HCT116 (cell line): ENCODE data around the gene SMAD7. TPM values are rescaled to one million over a fixed set of nuclear protein-coding genes. Genes with fewer than 3 reads are reported as not detected.

ENCODE experiments used
- ATAC-seq: fragments of 200-7000 bp; cut with Tn5 transposase; 2 replicates; pipeline ENCODE4 v1.9.1; 2020; ENCODE audit warnings: mild to moderate bottlenecking, moderate library complexity
- BruUV-seq: library from RNA; stranded (reverse); fragments of 400-500 nt; replicated peaks from 2 replicates; lab custom pipeline; 2021; lab: Mats Ljungman, UMichigan
- CTCF ChIA-PET: fragments of 300-600 bp; sonication (Branson Sonifier 250); formaldehyde crosslinking; loops from one replicate; lab custom pipeline; 2021; ENCODE audit warnings: antibody characterized with exemption; lab: Charles Lee
- POLR2A ChIA-PET: fragments of 300-600, 350-600 bp; sonication (Branson Sonifier 250); formaldehyde crosslinking; loops from one replicate; lab custom pipeline; 2021; ENCODE audit warnings: antibody characterized with exemption; lab: Charles Lee
- RAD21 ChIA-PET, 2 experiments: fragments of 300-600 bp; sonication (Branson Sonifier 250); formaldehyde crosslinking; loops; one replicate each; lab custom pipeline; 2023; ENCODE audit warnings: low total read pairs in 2 of 2; ENCODE audit not compliant: uncharacterized antibody in 2 of 2, unreplicated experiment in 2 of 2, low non-redundant PET in 1 of 2; lab: Charles Lee
- DNase-seq: peaks from one replicate; pipeline ENCODE4 v3.0.0-alpha.2; 2010; ENCODE audit warnings: low read depth, low spot score
- H2AFZ ChIP-seq: fragments of 200-600 bp; shearing (Covaris generic), sonication (generic); 2 replicates; pipeline ENCODE4 v1.6.1; 2017; ENCODE audit warnings: low read depth, mixed run types, mixed read lengths, antibody characterized with exemption, low read length; ENCODE audit not compliant: poor library complexity, severe bottlenecking
- H3K27ac ChIP-seq: 2 replicates; pipeline ENCODE4 v1.5.1; 2012; ENCODE audit warnings: low read depth, low read length
- H3K27me3 ChIP-seq: fragments of 200-600 bp; sonication (generic); 2 replicates; pipeline ENCODE4 v1.6.1; 2016; ENCODE audit warnings: mixed run types, low read length, mixed read lengths; ENCODE audit not compliant: insufficient read depth
- H3K36me3 ChIP-seq, 2 experiments: fragments of 200-500 bp in 1 of 2; fragments of 200-600 bp in 1 of 2; sonication (Bioruptor generic) in 1 of 2; sonication (generic) in 1 of 2; 2 replicates each; pipeline versions ENCODE4 v1.5.1 to v1.6.1; 2014 to 2016; ENCODE audit warnings: low read length in 2 of 2, inconsistent platforms in 1 of 2, mixed read lengths in 1 of 2, mixed run types in 1 of 2; ENCODE audit not compliant: insufficient read depth in 2 of 2, control insufficient read depth in 1 of 2
- H3K4me1 ChIP-seq, 2 experiments: fragments of 200-600 bp in 1 of 2; sonication (generic) in 1 of 2; 2 replicates each; pipeline versions ENCODE4 v1.5.1 to v1.6.1; 2012 to 2017; ENCODE audit warnings: low read length in 2 of 2, inconsistent platforms in 1 of 2, mild to moderate bottlenecking in 1 of 2, mixed read lengths in 1 of 2, mixed run types in 1 of 2, moderate library complexity in 1 of 2; ENCODE audit not compliant: insufficient read depth in 2 of 2, control insufficient read depth in 1 of 2
- H3K4me2 ChIP-seq: fragments of 200-600 bp; sonication (generic); 2 replicates; pipeline ENCODE4 v1.6.1; 2017; ENCODE audit warnings: mixed run types, low read length, mixed read lengths
- H3K4me3 ChIP-seq, 2 experiments: fragments of 200-600 bp in 1 of 2; sonication (generic) in 1 of 2; replicated peaks in 1 of 2; 2 replicates each; pipeline ENCODE4 v1.5.1; 2011 to 2016; ENCODE audit warnings: low read length in 2 of 2, control low read depth in 1 of 2, low read depth in 1 of 2, mild to moderate bottlenecking in 1 of 2, mixed read lengths in 1 of 2, mixed run types in 1 of 2
- H3K79me2 ChIP-seq: fragments of 200-600 bp; sonication (generic); 2 replicates; pipeline ENCODE4 v1.6.1; 2017; ENCODE audit warnings: mild to moderate bottlenecking, mixed run types, low read length, moderate library complexity, mixed read lengths; ENCODE audit not compliant: insufficient read depth
- H3K9ac ChIP-seq: fragments of 200-600 bp; sonication (generic); 2 replicates; pipeline ENCODE4 v1.6.1; 2016; ENCODE audit warnings: low read length, mixed read lengths
- H3K9me2 ChIP-seq: fragments of 200-600 bp; sonication (generic), shearing (Covaris generic); 2 replicates; pipeline ENCODE4 v1.6.1; 2017; ENCODE audit warnings: mixed run types, mild to moderate bottlenecking, moderate library complexity; ENCODE audit not compliant: insufficient read depth
- H3K9me3 ChIP-seq, 2 experiments: fragments of 200-500 bp in 1 of 2; fragments of 200-600 bp in 1 of 2; sonication (Bioruptor generic) in 1 of 2; sonication (generic) in 1 of 2; 2 replicates each; pipeline ENCODE4 v1.6.1; 2014 to 2017; ENCODE audit warnings: low read length in 2 of 2, mixed read lengths in 2 of 2, inconsistent platforms in 1 of 2, low read depth in 1 of 2, mild to moderate bottlenecking in 1 of 2, mixed run types in 1 of 2, moderate library complexity in 1 of 2; ENCODE audit not compliant: control insufficient read depth in 1 of 2, insufficient read depth in 1 of 2
- H4K20me1 ChIP-seq: fragments of 200-600 bp; sonication (generic), shearing (Covaris generic); 2 replicates; pipeline ENCODE4 v1.6.1; 2017; ENCODE audit warnings: mixed run types, mild to moderate bottlenecking, moderate library complexity; ENCODE audit not compliant: insufficient read depth
- CBX3 ChIP-seq: IDR thresholded peaks from 2 replicates; pipeline ENCODE4 v1.6.1; 2012; ENCODE audit warnings: low read depth
- CEBPB ChIP-seq: IDR thresholded peaks from 2 replicates; pipeline ENCODE4 v1.6.1; 2012; ENCODE audit warnings: low read depth
- ELF1 ChIP-seq: IDR thresholded peaks from 2 replicates; pipeline ENCODE4 v1.6.1; 2012; ENCODE audit warnings: low read depth, borderline replicate concordance
- POLR2A ChIP-seq: IDR thresholded peaks from 2 replicates; pipeline ENCODE4 v1.7.0; 2011; ENCODE audit warnings: borderline replicate concordance; ENCODE audit not compliant: insufficient read depth, insufficient read length; ENCODE audit errors: extremely low read depth
- POLR2AphosphoS5 ChIP-seq: IDR thresholded peaks from 2 replicates; pipeline ENCODE4 v1.6.1; 2011; ENCODE audit warnings: mild to moderate bottlenecking, low read depth, low read length, moderate library complexity
- SIN3A ChIP-seq: IDR thresholded peaks from 2 replicates; pipeline ENCODE4 v1.6.1; 2012; ENCODE audit warnings: low read depth
- TCF7L2 ChIP-seq: IDR thresholded peaks from 2 replicates; pipeline ENCODE4 v1.7.0; 2011; ENCODE audit warnings: borderline replicate concordance, inconsistent platforms; ENCODE audit not compliant: insufficient read depth, insufficient read length; ENCODE audit errors: extremely low read depth
- intact Hi-C: fragments of 100-400 bp; cut with micrococcal nuclease; formaldehyde crosslinking; loops from 2 replicates; pipeline ENCODE4 v1.10.0; 2022
- total RNA-seq: library from RNA; stranded (reverse); gene quantifications from one replicate; pipeline ENCODE4 v1.2.1, GENCODE V29; 2021; ENCODE audit not compliant: unreplicated experiment
- TF ChIP-seq, protein P1 (sequence below): IDR thresholded peaks from 2 replicates; pipeline ENCODE4 v1.6.1; 2011; ENCODE audit warnings: mild to moderate bottlenecking, low read length, moderate library complexity; ENCODE audit not compliant: insufficient replicate concordance; ENCODE audit errors: extremely low read depth
- TF ChIP-seq, protein P2 (sequence below), 3 experiments: fragments of 200-600 bp in 1 of 3; sonication (generic) in 1 of 3; IDR thresholded peaks in 2 of 3; conservative IDR thresholded peaks in 1 of 3; 2 replicates each; pipeline ENCODE4 v1.5.1; 2012 to 2017; ENCODE audit warnings: low read depth in 2 of 3, low read length in 2 of 3, antibody characterized with exemption in 1 of 3, borderline replicate concordance in 1 of 3, control low read depth in 1 of 3, mild to moderate bottlenecking in 1 of 3, mixed read lengths in 1 of 3, mixed run types in 1 of 3, moderate library complexity in 1 of 3; ENCODE audit not compliant: insufficient read depth in 1 of 3
- TF ChIP-seq, protein P3 (sequence below): IDR thresholded peaks from 2 replicates; pipeline ENCODE4 v1.6.1; 2012; ENCODE audit warnings: low read depth
- TF ChIP-seq, protein P4 (sequence below): IDR thresholded peaks from 2 replicates; pipeline ENCODE4 v1.6.1; 2012

The SMAD7 gene
- total RNA-seq, 1 experiment from 2014 or later: 7.2 TPM

DNA sequence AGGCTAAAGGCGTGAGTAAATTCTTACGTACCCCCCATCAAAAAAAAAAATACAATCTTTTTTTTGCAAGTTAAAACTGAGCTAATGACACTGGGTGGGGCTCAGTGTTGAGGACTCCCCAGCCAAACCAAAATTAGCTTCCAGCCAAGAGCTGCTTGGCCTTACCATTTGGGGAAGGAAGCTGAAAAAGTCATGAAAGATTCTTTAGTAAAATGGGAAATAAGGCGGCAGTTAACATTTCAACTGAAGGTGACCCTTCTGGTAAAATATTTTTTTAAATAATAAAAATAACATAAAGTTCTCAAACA, 16.4 kb downstream of the SMAD7 start:
- H3K27ac ChIP-seq: no peak overlapping the region
- RAD21 ChIA-PET: no interaction called here
- no peak overlapping the region for H2AFZ ChIP-seq
- no peaks in the 10 kb centered on the region for H3K27me3 ChIP-seq
- H3K79me2 ChIP-seq: peaks cover 17% of the 10 kb centered on the region; the same call in 1 of the 2 replicates
- DNase-seq: no peak
- no peak overlapping the region for H3K9ac ChIP-seq
- H3K9me2 ChIP-seq: no peaks in the 10 kb centered on the region
- peaks cover 70 to 79% of the 10 kb centered on the region in 2 experiments for H3K4me1 ChIP-seq
- POLR2A ChIA-PET: no interaction called here
- no peak overlapping the region for H3K4me3 ChIP-seq
- no TSS peak for BruUV-seq
- no peak for ATAC-seq
- CTCF ChIA-PET: no interaction called here
- no peak overlapping the region for H3K4me2 ChIP-seq
- no peaks in the 10 kb centered on the region for H3K36me3 ChIP-seq
- H4K20me1 ChIP-seq: peaks cover 4% of the 10 kb centered on the region; the same call in 1 of the 2 replicates
- H3K9me3 ChIP-seq: no peaks in the 10 kb centered on the region
- TF ChIP-seq CBX3: no peak
- TF ChIP-seq, protein P1, sequence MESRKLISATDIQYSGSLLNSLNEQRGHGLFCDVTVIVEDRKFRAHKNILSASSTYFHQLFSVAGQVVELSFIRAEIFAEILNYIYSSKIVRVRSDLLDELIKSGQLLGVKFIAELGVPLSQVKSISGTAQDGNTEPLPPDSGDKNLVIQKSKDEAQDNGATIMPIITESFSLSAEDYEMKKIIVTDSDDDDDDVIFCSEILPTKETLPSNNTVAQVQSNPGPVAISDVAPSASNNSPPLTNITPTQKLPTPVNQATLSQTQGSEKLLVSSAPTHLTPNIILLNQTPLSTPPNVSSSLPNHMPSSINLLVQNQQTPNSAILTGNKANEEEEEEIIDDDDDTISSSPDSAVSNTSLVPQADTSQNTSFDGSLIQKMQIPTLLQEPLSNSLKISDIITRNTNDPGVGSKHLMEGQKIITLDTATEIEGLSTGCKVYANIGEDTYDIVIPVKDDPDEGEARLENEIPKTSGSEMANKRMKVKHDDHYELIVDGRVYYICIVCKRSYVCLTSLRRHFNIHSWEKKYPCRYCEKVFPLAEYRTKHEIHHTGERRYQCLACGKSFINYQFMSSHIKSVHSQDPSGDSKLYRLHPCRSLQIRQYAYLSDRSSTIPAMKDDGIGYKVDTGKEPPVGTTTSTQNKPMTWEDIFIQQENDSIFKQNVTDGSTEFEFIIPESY: no peak
- TF ChIP-seq ELF1: no peak
- TF ChIP-seq, protein P2, sequence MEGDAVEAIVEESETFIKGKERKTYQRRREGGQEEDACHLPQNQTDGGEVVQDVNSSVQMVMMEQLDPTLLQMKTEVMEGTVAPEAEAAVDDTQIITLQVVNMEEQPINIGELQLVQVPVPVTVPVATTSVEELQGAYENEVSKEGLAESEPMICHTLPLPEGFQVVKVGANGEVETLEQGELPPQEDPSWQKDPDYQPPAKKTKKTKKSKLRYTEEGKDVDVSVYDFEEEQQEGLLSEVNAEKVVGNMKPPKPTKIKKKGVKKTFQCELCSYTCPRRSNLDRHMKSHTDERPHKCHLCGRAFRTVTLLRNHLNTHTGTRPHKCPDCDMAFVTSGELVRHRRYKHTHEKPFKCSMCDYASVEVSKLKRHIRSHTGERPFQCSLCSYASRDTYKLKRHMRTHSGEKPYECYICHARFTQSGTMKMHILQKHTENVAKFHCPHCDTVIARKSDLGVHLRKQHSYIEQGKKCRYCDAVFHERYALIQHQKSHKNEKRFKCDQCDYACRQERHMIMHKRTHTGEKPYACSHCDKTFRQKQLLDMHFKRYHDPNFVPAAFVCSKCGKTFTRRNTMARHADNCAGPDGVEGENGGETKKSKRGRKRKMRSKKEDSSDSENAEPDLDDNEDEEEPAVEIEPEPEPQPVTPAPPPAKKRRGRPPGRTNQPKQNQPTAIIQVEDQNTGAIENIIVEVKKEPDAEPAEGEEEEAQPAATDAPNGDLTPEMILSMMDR (IDR thresholded peaks at IDR 0.05 in 2 of 3, conservative IDR thresholded peaks at IDR 0.05 in 1 of 3; ENCODE audit: borderline replicate concordance in 1 of 3, insufficient read depth in 1 of 3, low read depth in 2 of 3, low read length in 2 of 3): no peak
- TF ChIP-seq, protein P3, sequence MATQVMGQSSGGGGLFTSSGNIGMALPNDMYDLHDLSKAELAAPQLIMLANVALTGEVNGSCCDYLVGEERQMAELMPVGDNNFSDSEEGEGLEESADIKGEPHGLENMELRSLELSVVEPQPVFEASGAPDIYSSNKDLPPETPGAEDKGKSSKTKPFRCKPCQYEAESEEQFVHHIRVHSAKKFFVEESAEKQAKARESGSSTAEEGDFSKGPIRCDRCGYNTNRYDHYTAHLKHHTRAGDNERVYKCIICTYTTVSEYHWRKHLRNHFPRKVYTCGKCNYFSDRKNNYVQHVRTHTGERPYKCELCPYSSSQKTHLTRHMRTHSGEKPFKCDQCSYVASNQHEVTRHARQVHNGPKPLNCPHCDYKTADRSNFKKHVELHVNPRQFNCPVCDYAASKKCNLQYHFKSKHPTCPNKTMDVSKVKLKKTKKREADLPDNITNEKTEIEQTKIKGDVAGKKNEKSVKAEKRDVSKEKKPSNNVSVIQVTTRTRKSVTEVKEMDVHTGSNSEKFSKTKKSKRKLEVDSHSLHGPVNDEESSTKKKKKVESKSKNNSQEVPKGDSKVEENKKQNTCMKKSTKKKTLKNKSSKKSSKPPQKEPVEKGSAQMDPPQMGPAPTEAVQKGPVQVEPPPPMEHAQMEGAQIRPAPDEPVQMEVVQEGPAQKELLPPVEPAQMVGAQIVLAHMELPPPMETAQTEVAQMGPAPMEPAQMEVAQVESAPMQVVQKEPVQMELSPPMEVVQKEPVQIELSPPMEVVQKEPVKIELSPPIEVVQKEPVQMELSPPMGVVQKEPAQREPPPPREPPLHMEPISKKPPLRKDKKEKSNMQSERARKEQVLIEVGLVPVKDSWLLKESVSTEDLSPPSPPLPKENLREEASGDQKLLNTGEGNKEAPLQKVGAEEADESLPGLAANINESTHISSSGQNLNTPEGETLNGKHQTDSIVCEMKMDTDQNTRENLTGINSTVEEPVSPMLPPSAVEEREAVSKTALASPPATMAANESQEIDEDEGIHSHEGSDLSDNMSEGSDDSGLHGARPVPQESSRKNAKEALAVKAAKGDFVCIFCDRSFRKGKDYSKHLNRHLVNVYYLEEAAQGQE: no peak
- TF ChIP-seq TCF7L2: no peak
- TF ChIP-seq POLR2AphosphoS5: no peak
- no peak for TF ChIP-seq SIN3A
- TF ChIP-seq POLR2A: no peak
- TF ChIP-seq, protein P4, sequence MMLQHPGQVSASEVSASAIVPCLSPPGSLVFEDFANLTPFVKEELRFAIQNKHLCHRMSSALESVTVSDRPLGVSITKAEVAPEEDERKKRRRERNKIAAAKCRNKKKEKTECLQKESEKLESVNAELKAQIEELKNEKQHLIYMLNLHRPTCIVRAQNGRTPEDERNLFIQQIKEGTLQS: no peak
- TF ChIP-seq CEBPB: no peak
- TF ChIP-seq, all 23 proteins: peak for 0
- intact Hi-C loops: no loop called here
